PC-9 (cell line): Measurements from ENCODE around the gene UBN2. TPM values are rescaled to one million over a fixed set of nuclear protein-coding genes. Genes with fewer than 3 reads are reported as not detected.
"Not testable (repeated sequence)": the region's sequence is repeated elsewhere in the genome, so short reads cannot be mapped to it uniquely, and the experiment has no call there.

Experiments used
- BruUV-seq: library from RNA; stranded (reverse); fragments of 400-500 nt; replicated peaks from 2 replicates; lab custom pipeline; 2021; lab: Mats Ljungman, UMichigan
- CTCF ChIA-PET: fragments of 300-600 bp; sonication (Branson Sonifier 250); formaldehyde crosslinking; loops from one replicate; lab custom pipeline; 2022; ENCODE audit warnings: antibody characterized with exemption; lab: Charles Lee
- POLR2A ChIA-PET: fragments of 300-600 bp; sonication (Branson Sonifier 250); formaldehyde crosslinking; loops from one replicate; lab custom pipeline; 2022; ENCODE audit warnings: antibody characterized with exemption; ENCODE audit not compliant: unreplicated experiment; lab: Charles Lee
- DNase-seq, 2 experiments: peaks; one replicate each; pipeline versions ENCODE4 v3.0.0 to v3.0.0-alpha.2; 2015 to 2022; ENCODE audit warnings: mixed read lengths in 1 of 2
- H2AFZ ChIP-seq: fragments of 200-600 bp; sonication (generic); 2 replicates; pipeline ENCODE4 v1.8.1; 2017; ENCODE audit warnings: antibody characterized with exemption
- H3F3A ChIP-seq: fragments of 200-600 bp; sonication (generic); 2 replicates; pipeline ENCODE4 v1.8.1; 2017; ENCODE audit warnings: antibody characterized with exemption, mild to moderate bottlenecking, low read depth; ENCODE audit not compliant: insufficient read depth
- H3K27ac ChIP-seq: fragments of 200-600 bp; sonication (generic); 2 replicates; pipeline ENCODE4 v1.6.1; 2016; ENCODE audit warnings: mixed run types
- H3K27me3 ChIP-seq: fragments of 200-600 bp; sonication (generic); 2 replicates; pipeline ENCODE4 v1.6.1; 2016; ENCODE audit warnings: low read depth, mixed run types; ENCODE audit not compliant: insufficient read depth
- H3K36me3 ChIP-seq: fragments of 200-600 bp; sonication (generic); 2 replicates; pipeline ENCODE4 v1.6.1; 2016; ENCODE audit warnings: low read depth, mixed run types
- H3K4me1 ChIP-seq: fragments of 200-600 bp; sonication (generic); replicated peaks from 2 replicates; pipeline ENCODE4 v1.6.1; 2016; ENCODE audit warnings: mixed run types; ENCODE audit not compliant: insufficient read depth
- H3K4me2 ChIP-seq: fragments of 200-600 bp; sonication (generic); 2 replicates; pipeline ENCODE4 v1.6.1; 2017; ENCODE audit warnings: mixed run types
- H3K4me3 ChIP-seq: fragments of 200-600 bp; sonication (generic); 2 replicates; pipeline ENCODE4 v1.6.1; 2016; ENCODE audit warnings: mixed run types
- H3K79me2 ChIP-seq: fragments of 200-600 bp; sonication (generic); 2 replicates; pipeline ENCODE4 v1.6.1; 2017; ENCODE audit warnings: low read depth, mixed run types
- H3K9me2 ChIP-seq: fragments of 200-600 bp; sonication (generic); 2 replicates; pipeline ENCODE4 v1.8.1; 2017; ENCODE audit warnings: mild to moderate bottlenecking; ENCODE audit not compliant: insufficient read depth
- H3K9me3 ChIP-seq: fragments of 200-600 bp; sonication (generic); 2 replicates; pipeline ENCODE4 v1.8.1; 2016; ENCODE audit warnings: low read depth; ENCODE audit not compliant: insufficient read depth
- H4K20me1 ChIP-seq: fragments of 200-600 bp; sonication (generic); 2 replicates; pipeline ENCODE4 v1.8.1; 2017; ENCODE audit not compliant: insufficient read depth
- CTCF ChIP-seq: fragments of 200-600 bp; sonication (generic); conservative IDR thresholded peaks from 2 replicates; pipeline ENCODE4 v1.6.1; 2017; ENCODE audit warnings: mixed run types, antibody characterized with exemption, mild to moderate bottlenecking, moderate library complexity
- EZH2 ChIP-seq: fragments of 200-600 bp; sonication (generic); IDR thresholded peaks from 2 replicates; pipeline ENCODE4 v1.8.0; 2017; ENCODE audit warnings: antibody characterized with exemption, low read depth
- intact Hi-C: fragments of 100-400 bp; cut with micrococcal nuclease; formaldehyde crosslinking; loops from one replicate; pipeline ENCODE4 v1.10.0; 2022; ENCODE audit not compliant: unreplicated experiment
- total RNA-seq: library from RNA; stranded (reverse); gene quantifications from 2 replicates; pipeline ENCODE4 v1.2.3, GENCODE V29; 2021

Gene UBN2
- total RNA-seq, 1 experiment from 2014 or later: 34.1 TPM

GRCh38 chr7:139321071-139321745 is 90.2 kb downstream of the UBN2 start:
- BruUV-seq: no TSS peak
- Histone ChIP-seq H3K4me1 (no peaks in the 10 kb centered on the region), H3K36me3 (no peaks in the 10 kb centered on the region), H3K27ac (no peak overlapping the region), H3K9me2 (no peaks in the 10 kb centered on the region), H3K4me3 (no peak overlapping the region), H3K4me2 (no peak overlapping the region), H3K9me3 (no peaks in the 10 kb centered on the region), H4K20me1 (peaks cover 4% of the 10 kb centered on the region), H2AFZ (no peak overlapping the region), H3K79me2 (peaks cover 3% of the 10 kb centered on the region; the same call in 1 of the 2 replicates), H3K27me3 (no peaks in the 10 kb centered on the region), H3F3A (no peaks in the 10 kb centered on the region; the same call in 1 of the 2 replicates)
- intact Hi-C loops: no loop called here
- DNase-seq: peak in 1 of 2 experiments; percentile 43
- no peak for TF ChIP-seq EZH2
- peak; percentile 54 for TF ChIP-seq CTCF
- CTCF ChIA-PET: no interaction called here
- POLR2A ChIA-PET: interaction anchor here (0.6 kb wide), 1 partner anchor 353 kb away, joined by 8 read pairs; no protein-coding TSS in a partner anchor

- intact Hi-C loops, H3K4me2 ChIP-seq, H3K79me2 ChIP-seq, DNase-seq, H4K20me1 ChIP-seq, H3K36me3 ChIP-seq, H3K9me2 ChIP-seq, H2AFZ ChIP-seq, H3K4me3 ChIP-seq, BruUV-seq, CTCF ChIA-PET, H3F3A ChIP-seq, H3K27me3 ChIP-seq, H3K27ac ChIP-seq, H3K4me1 ChIP-seq, H3K9me3 ChIP-seq, POLR2A ChIA-PET: not testable (repeated sequence)
Observed at GRCh38 chr7:139324709-139325108, 93.7 kb downstream of the UBN2 start.

DNA sequence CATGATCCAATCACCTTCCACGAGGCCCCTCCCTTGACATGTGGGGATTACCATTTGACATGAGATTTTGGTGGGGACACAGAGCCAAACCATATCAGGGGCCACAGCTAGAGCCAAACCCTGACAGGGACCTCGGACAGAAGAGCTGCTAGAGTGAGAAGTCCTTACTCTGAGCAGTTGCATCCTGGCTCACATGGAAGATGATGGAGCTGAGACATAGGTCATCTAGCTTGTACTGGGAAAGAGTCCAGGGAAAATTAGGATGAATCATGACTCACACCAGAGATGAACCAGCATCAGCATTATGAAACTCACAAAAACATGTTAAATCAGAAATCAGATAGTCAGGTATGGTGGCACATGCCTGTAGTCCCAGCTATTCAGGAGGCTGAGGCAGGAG is 97.3 kb downstream of the UBN2 start:
- BruUV-seq: no TSS peak

More for the DNA sequence above, 97.3 kb downstream of the UBN2 start:
- H3F3A ChIP-seq: 0 out of 2 replicates have a peak, but pooled peaks cover 5% of the 10 kb centered on the region
- no peaks in the 10 kb centered on the region for H3K36me3 ChIP-seq
- intact Hi-C loops: no loop called here
- peaks cover 3% of the 10 kb centered on the region; the same call in 1 of the 2 replicates for H3K79me2 ChIP-seq
- H3K27me3 ChIP-seq: no peaks in the 10 kb centered on the region
- no peaks in the 10 kb centered on the region for H4K20me1 ChIP-seq
- no peak overlapping the region for H3K27ac ChIP-seq
- no peak overlapping the region for H3K4me2 ChIP-seq
- peak in 1 of 2 experiments; percentile 36 for DNase-seq
- no peak overlapping the region for H3K4me3 ChIP-seq
- ChIA-PET POLR2A (no interaction called here), CTCF (no interaction called here)
- H2AFZ ChIP-seq: no peak overlapping the region
- no peak for TF ChIP-seq EZH2
- no peak for TF ChIP-seq CTCF
- H3K4me1 ChIP-seq: no peaks in the 10 kb centered on the region
- no peaks in the 10 kb centered on the region for H3K9me3 ChIP-seq
- no peaks in the 10 kb centered on the region for H3K9me2 ChIP-seq
